Measurements from ENCODE around the gene LAPTM5. TPM values are rescaled to one million over a fixed set of nuclear protein-coding genes. Genes with fewer than 3 reads are reported as not detected.
A peak's percentile ranks its signal among the peaks of the same experiment; 100 is the strongest.

The LAPTM5 gene
- total RNA-seq, 1 donor from 2014 or later = 19.5 TPM

- intact Hi-C loops (cut with DNase I) = no loop called here
- no peak for DNase-seq
- ATAC-seq (ENCODE audit: poor library complexity) = no peak
Measured at GRCh38 chr1:30738715-30739559, 18.6 kb downstream of the LAPTM5 start.

DNA sequence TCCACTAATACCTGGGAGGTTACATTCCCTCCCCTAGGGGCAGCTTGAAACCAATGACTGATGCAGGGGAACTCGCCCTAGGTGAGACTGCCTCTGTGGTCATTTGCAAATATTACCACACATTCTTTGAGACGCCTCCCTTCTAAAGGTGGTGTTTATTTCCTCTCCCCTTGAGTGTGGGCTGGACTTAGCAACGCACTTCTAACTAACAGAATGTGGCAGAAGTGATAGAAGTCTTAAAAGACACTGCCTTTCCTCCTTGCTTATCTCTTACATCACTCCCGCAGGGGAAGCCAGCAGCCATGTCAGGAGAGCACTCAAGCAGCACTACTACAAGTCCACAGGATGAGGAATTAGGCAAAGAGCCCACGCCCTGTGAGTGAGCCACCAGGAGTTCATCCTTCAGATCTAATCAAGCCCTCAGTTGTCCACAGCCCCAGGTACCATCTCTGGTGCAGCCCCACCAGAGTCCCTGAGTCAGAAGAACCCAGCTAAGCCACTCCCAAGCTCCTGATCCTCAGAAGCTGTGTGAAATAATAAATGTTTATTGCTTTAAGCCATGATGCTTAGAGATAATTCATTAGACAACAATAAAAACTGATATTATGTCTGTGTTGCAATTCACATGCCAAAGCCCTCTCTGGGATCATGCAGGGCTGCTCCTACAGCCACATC, 19.4 kb downstream of the LAPTM5 start:
- ATAC-seq (ENCODE audit: poor library complexity) = no peak
- DNase-seq = no peak
- intact Hi-C loops (cut with DNase I) = no loop called here

- ATAC-seq (ENCODE audit: poor library complexity) (no peak), DNase-seq (no peak)
- intact Hi-C loops (cut with DNase I) = no loop called here
Measured at GRCh38 chr1:30737357-30738039, 20.1 kb downstream of the LAPTM5 start.

GRCh38 chr1:30735668-30736498, 21.7 kb downstream of the LAPTM5 start:
- intact Hi-C loops (cut with DNase I) = no loop called here
- DNase-seq (no peak), ATAC-seq (ENCODE audit: poor library complexity) (no peak)

DNA sequence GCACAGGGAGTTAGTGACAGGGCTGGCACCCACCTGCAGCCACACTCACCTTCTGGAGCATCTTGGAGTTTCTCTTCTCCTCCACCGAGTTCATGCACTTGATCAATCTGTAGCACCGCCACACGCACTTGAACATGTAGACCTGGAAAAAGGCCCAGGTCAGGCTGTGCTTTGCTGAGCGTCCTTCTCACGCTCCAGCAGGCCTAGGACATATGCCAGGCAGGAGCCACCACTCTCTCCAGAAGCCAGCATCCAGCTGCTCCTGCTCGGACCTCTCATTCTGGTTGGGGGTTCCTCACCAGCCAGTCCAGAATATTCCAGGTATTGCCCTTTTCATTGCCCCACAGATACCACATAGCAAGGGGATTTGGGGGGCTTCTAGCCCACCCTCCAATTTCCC, 22.4 kb downstream of the LAPTM5 start:
- peak; percentile 87 for ATAC-seq (ENCODE audit: poor library complexity)
- peak; percentile 65 for DNase-seq
- intact Hi-C loops (cut with DNase I) = no loop called here

- no peak for ATAC-seq (ENCODE audit: poor library complexity)
Measured at GRCh38 chr1:30734580-30734979, 23.0 kb downstream of the LAPTM5 start.

GRCh38 chr1:30734106-30734505, 23.5 kb downstream of the LAPTM5 start:
- DNase-seq (no peak), ATAC-seq (ENCODE audit: poor library complexity) (no peak)
- intact Hi-C loops (cut with DNase I) = no loop called here

More at GRCh38 chr1:30734580-30734979, 23.0 kb downstream of the LAPTM5 start:
- no peak for DNase-seq
- intact Hi-C loops (cut with DNase I) = no loop called here

DNA sequence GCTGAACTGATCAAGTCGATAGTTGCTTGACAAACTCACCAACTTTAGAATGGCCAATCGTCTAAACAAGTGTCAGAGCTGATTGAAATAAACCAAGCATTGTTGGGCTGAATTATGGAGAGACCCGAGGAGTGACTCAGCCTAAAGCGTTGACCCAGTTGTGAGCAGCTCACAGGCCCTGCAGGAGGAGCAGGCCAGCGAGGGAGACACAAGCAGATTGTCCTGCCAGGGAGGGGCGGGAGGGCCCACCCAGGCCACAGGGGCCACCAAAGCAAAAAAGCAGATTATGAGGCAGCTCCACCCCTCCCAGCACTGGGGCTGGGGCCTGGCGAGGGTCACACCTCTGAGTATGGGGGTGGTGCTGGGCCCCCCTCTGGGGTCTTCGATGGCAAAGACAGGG, 24.1 kb downstream of the LAPTM5 start:
- no peak for ATAC-seq (ENCODE audit: poor library complexity)
- intact Hi-C loops (cut with DNase I) = no loop called here

GRCh38 chr1:30732277-30732996, 25.1 kb downstream of the LAPTM5 start:
- ATAC-seq (ENCODE audit: poor library complexity) (no peak), DNase-seq (no peak)
- intact Hi-C loops (cut with DNase I) = no loop called here

More for the DNA sequence above, 24.1 kb downstream of the LAPTM5 start:
- DNase-seq = no peak

GRCh38 chr1:30731806-30732276, 25.7 kb downstream of the LAPTM5 start:
- DNase-seq (no peak), ATAC-seq (ENCODE audit: poor library complexity) (no peak)
- intact Hi-C loops (cut with DNase I) = no loop called here

DNA sequence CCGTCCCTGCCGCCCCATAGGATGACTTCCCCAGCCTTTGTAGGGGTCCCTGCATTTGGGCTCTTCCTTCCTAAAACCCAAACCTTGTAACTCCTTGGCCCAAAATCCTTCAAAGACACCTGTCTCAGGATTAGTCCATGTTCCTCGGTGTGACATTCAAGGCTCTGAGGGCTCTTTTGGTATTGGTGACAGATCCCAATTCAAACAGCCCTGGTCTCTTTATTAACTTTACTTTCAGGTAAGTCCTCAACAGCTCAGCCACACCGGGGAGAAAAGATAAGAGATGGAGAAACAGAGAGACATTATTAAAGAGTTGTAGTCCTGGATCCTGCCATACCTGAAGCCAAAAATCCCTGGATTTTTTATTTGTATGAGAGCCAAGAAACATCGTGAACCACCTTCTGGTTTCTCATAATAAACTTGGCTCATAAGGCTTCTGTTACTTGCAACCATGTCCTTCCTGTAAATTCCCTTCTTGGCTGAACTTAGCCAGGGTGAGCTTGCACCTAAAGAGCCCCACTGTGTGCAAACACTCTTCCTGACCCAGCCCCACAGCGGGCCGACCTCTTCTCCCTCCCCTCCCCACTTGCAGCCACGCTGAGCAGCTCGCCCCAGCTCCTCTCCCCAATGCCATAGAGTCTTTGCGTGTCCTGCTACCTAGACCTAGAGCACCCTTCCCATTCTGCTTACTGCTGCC, 26.3 kb downstream of the LAPTM5 start:
- DNase-seq (no peak), ATAC-seq (ENCODE audit: poor library complexity) (no peak)
- intact Hi-C loops (cut with DNase I) = no loop called here

DNA sequence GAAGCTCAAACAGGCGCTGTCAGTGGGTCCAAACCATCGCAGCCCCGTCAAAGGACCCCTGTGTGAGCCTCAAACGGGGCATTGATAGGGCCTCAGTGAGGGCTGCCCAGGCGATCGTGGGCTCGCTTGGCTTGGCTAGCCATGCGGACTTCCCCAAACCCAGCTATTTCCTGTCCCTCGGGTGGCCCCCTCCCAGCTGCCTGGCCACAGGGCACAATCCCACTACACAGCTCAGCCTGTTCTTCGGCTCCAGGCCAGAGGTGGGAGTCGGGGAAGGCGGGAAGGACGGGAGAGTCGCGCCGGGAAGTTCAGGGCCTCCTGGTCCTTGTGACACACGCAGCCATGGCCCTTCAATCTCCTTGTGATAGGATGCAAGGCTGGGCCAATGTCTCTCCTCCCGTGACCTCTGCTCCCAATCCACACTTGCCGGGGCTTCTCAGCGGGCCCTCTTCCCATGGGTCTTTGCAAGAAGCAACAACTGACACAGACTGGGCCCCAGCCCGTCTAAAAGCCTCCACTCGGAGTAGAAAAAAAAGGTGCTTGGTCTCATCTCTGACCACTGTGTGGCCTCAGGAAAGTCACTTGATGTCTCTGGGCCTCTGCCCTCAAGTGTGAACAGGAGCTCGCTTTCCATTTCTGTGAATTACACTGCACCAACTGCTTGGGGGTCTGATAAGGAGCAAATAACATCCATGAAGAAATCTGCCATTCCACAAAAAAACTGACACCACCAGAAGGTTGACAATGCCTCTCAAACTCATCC, 27.0 kb downstream of the LAPTM5 start:
- no peak for ATAC-seq (ENCODE audit: poor library complexity)

DNA sequence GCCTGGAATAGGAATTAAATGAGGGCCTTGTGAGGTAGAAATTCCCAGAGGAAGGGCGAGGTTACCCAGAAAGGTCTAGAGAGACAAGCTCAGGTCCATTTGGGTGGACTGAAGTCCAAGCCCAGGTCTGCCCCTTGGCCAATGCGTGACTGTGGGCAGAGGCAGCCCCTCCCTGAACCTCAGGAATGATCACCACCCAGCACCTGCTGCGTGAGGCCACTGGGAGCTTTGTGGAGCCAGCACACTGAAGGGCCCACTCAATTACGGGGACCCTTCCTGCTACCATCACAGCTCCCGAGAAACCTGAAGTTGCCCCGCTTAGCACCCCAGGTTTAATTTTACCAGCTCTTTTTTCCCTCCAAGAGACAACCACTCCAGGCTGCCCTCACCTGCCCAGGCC, 27.7 kb downstream of the LAPTM5 start:
- ATAC-seq (ENCODE audit: poor library complexity) (no peak), DNase-seq (no peak)
- intact Hi-C loops (cut with DNase I) = no loop called here

More for the DNA sequence above, 27.0 kb downstream of the LAPTM5 start:
- intact Hi-C loops (cut with DNase I) = no loop called here
- no peak for DNase-seq

- no peak for DNase-seq
- no peak for ATAC-seq (ENCODE audit: poor library complexity)
- intact Hi-C loops (cut with DNase I) = no loop called here
Measured at GRCh38 chr1:30728832-30729638, 28.5 kb downstream of the LAPTM5 start.

DNA sequence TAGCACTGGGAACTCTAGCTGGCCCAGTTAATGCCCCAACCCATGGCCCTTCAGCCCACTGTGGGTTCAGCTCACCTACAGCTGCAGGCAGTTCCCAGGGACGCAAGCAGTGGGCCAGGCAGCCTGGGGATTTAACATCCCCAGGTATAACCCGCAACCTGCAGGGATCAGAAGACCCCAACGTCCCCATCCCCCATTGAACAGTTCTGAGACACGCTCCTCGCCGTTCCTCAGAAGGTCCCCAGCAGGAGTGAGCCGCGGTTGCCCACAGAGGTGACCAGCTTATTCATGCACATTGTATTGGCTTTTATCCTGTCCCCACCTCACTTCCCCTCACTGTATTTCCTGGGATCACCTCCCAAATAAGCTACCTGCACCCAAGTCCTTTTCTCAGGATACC, 29.2 kb downstream of the LAPTM5 start:
- ATAC-seq (ENCODE audit: poor library complexity) (no peak), DNase-seq (no peak)
- intact Hi-C loops (cut with DNase I) = no loop called here

- DNase-seq (no peak), ATAC-seq (ENCODE audit: poor library complexity) (no peak)
- intact Hi-C loops (cut with DNase I) = no loop called here
Measured at GRCh38 chr1:30727824-30728223, 29.8 kb downstream of the LAPTM5 start.

Measured in Right ventricle myocardium superior (tissue), 1 donor.